Measurements from ENCODE around the gene DENND2A. TPM values are rescaled to one million over a fixed set of nuclear protein-coding genes. Genes with fewer than 3 reads are reported as not detected.
A peak's percentile ranks its signal among the peaks of the same experiment; 100 is the strongest.
"Not testable (repeated sequence)": the region's sequence is repeated elsewhere in the genome, so short reads cannot be mapped to it uniquely, and the experiment has no call there.

DENND2A gene
- polyA plus RNA-seq, 3 donors = 32.9 to 38.6 (median 37.3) TPM

DNA sequence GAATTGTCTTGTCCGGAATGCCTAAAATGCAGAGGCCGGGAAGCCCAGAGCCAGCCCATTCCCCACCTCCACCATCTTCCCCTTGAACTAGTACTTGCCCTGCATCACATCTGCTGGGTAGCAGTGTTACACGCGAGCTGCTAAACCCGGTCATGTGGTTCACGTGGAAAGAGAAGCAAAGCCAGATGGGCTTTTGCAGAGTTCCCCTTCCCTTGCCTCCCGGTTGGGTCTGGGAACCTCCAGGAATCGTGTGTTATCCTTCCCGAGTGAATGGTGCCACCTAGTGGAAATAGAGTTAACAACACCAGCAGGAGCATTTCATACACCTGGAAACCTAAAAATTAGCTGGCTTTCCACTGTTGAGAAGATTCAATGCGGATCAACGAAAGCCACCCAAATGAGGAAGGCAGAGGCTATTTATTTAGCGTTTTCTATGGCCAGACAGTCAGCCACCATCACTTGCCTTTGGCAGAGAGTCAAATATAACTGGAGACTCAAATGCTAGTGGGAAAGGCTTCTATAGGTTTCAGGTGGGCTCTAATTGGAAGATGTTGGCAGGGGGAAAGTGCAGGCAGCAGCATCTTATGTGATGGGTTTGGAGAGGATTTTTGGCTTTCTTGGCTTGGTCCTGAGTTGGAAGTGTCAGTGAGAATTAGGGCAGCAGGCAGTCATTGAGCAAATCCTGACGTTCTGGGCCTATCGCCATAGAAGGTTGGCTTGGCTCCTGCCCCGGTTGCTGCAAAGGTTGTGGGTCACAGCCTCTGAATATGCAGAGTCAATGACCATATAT lies 12.9 kb upstream of the DENND2A start:
- peak; percentile 84 for DNase-seq

GRCh38 chr7:140650367-140650766 lies 9.8 kb upstream of the DENND2A start:
- no peak for DNase-seq

DNA sequence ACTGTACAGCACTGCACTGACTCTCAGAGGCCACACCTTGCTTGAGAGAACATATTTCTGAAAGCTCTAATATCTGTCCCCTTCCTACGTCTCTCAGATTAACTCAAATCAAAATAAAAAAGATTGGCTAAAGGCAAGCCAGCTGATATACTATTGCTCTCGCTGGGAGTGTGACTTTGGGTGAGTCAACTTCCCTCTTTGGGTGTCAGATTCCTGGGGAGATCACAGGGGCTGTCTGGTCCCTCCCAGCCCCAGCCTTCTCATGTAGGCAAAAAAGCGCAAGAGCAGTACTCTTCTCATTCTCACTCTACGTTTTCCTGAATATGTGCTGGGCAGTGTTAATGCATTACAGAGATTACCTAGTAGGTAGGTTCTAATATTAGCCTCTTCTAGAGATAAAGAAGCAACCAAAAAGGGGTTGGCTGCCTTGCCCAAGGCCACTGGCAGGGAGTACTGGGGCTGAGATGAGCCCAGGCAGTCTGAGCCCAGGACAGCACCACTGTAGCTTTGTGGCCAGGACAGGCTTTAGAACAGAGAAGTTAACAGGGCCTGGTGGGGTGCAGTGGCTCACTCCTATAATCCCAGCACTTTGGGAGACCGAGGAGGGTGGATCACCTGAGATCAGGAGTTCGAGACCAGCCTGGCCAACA lies 9.1 kb upstream of the DENND2A start:
- no peak for DNase-seq

GRCh38 chr7:140646931-140647647 lies 6.5 kb upstream of the DENND2A start:
- peak; percentile 62 for DNase-seq

GRCh38 chr7:140645166-140645900 lies 4.7 kb upstream of the DENND2A start:
- no peak for DNase-seq

DNA sequence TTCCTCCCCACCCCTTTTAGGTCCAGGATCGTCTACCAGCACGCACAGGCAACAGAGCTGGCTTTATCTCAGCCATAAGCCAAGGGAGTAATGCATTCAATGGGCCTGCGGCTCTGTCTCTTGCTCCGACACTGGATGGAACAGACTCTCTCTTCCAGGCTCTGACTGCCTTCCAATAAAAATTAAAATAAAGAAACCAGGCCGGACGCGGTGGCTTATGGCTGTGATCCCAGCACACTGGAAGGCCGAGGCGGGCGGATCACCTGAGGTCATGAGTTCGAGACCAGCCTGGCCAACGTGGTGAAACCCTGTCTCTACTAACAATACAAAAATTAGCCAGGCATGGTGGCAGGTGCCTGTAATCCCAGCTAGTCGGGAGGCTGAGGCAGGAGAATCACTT lies 4.1 kb upstream of the DENND2A start:
- DNase-seq = not testable (repeated sequence)

DNA sequence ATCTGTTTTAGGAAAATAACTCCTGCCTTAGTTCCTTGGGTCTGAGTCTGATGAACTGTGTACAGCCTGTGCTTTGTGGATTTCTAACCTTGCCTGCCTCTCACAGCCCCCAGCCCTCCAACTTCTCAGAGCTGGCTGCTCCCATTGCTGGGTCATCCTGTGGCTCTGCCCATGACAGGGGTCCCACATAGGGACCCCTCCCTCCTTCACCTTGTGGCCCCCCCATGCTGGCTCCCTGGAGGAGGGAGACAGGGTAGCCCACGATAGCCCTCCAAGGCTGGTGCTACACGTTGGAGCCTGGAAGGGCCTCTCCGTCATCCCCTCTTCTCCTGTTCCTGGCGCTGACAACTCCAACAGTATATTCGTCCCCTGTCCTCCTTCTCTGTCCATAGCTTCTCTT lies 2.8 kb upstream of the DENND2A start:
- DNase-seq = no peak

DNA sequence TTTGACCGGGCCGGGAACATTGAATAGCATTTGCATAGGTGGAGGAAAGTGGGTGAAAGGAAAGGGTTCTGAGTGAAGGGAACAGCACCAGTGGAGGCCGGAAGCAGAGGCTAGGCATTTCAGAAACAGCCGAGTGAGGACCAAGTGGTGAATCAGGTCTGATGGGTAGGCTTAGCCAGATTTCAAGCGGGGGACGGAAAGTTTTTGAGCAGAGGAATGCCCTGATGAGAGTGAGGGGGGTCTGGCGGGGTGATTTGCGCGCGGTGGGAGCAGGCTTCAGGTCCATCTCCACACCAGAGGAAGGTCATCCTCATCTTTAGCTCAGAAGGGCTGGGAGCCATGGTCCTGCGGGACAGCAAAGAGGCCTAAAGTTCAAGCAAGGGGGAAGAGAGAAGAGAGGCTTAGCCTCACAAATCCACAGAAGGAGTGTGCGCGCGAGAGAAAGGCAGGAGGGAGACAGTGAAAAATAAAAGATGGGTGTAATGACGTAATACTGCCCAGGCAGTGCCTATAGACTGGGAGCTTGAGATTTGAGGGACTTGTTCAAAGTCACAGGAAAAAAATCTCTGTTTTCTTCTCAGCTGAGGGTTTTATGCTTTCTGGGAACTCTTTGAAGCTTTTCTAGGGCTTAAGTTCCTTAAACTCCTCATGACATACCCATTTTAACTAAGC lies 1.0 kb upstream of the DENND2A start:
- DNase-seq = no peak

DNA sequence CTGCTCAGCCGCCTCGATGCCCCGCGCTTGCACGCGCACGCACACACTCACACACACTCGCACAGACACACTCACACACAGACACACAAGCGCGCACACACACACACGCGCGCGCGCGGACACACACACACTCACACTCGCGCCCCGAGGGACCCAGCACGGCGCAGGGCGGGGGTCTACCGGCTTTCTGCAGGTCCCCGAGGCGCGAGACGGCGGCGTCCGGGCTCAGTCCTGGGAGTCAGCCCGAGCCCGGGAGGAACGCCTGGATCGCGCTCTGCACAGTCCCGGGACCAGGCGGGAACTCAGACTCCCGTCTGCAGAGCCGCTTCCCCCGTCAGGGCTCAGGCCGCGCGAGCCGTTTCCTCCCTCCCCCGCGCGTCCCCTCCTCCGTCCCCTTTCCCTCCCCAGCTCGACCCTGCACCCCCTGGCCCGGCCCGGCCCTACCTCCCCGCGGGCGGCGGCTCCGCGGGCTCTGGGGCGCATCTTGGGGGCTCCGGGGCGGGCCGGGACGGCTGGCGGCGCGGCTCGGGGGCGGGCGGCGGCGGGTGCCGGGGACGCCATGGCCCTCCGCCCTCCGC lies 464 bp downstream of the DENND2A start:
- no peak for DNase-seq

- DNase-seq = peak; percentile 68
Observed at GRCh38 chr7:140639366-140640053, 1.1 kb downstream of the DENND2A start.

DNA sequence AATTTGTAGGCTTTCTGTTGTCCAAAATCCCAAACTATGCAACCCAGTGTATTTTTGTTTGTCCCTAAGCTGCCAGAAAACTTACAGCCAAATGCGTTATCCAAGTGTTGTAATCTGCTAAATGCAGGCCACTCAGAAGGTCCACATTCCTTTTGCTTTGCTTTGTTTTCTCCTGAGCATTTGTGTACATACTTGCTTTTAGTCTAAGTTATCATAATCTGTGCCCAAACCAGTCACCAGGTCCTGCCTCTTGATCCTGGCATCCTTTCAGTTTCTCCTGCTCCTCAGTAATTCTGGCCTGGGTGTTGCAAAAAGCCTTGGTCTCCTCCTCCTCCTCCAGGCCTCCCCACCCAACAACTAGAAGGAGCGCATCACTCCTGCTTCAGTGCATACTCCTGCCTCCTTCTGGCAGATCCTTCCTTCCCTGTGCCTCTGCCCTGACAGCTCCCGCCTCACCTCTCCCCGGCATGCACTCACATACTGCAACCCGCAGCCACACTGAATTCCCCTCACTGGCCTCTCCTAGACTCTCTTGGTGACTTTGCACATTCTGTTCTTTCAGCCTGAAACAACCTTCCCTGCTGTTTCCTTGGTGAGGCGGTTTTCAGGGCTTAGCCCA lies 2.3 kb downstream of the DENND2A start:
- no peak for DNase-seq

GRCh38 chr7:140637400-140637799 lies 3.2 kb downstream of the DENND2A start:
- DNase-seq = no peak

DNA sequence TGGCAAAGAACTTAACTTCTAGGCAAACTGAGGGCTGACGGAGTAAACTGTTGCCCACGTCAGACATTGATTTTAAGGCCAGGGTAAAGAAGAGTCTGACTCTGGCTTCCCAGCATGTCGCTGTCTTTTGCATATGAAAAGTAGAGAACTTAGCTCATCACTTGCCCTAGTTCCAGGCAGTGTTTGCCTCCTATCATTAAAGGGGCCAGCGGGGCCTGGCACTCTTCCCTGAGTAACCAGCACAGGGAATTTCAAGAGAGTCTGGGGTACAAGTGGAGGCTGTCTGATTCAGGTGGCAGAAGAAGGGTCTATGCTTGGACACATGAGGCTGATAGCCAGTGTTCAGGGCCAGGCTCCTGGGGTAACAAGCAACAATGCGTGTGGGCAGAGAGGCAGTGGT lies 4.8 kb downstream of the DENND2A start:
- DNase-seq = no peak

DNA sequence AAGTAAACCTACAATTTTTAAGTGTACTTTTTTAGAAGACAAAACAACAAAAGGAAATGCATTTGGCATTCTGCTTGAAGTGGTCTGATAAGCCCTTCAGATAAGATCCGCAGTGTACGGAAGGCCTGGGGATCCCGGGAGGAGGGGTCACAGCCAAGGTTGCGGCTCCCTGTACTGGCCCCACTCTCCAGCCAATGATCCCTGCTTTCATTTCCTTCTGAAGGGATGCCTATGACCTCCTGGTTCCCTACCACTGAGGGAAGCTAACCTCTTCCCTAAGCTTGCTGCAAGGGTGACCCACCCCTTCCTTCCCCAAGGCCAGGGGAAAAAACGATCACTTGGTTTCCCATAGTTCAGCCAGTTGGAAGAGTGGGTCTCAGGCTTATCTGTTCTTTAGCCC lies 5.3 kb downstream of the DENND2A start:
- no peak for DNase-seq

- no peak for DNase-seq
Observed at GRCh38 chr7:140631602-140632001, 9.0 kb downstream of the DENND2A start.

GRCh38 chr7:140631021-140631420 lies 9.6 kb downstream of the DENND2A start:
- DNase-seq = no peak

GRCh38 chr7:140625908-140626868 lies 14.4 kb downstream of the DENND2A start:
- DNase-seq = peak; percentile 87

- not testable (repeated sequence) for DNase-seq
Observed at GRCh38 chr7:140625192-140625558, 15.4 kb downstream of the DENND2A start.

Measured in renal pelvis (tissue), 4 donors.